HCT116 (cell line): ENCODE results near the gene STH.

Source experiments
- EZH2 ChIP-seq: fragments of 200-600 bp; sonication (generic); IDR thresholded peaks from 2 replicates; pipeline ENCODE4 v1.6.1; 2017; ENCODE audit warnings: antibody characterized with exemption, mixed run types
- RAD21 ChIP-seq: IDR thresholded peaks from 2 replicates; pipeline ENCODE4 v1.6.1; 2012; ENCODE audit warnings: low read depth, mild to moderate bottlenecking
- SIN3A ChIP-seq: IDR thresholded peaks from 2 replicates; pipeline ENCODE4 v1.6.1; 2012; ENCODE audit warnings: low read depth
- SP1 ChIP-seq: IDR thresholded peaks from 2 replicates; pipeline ENCODE4 v1.6.1; 2012; ENCODE audit warnings: low read depth
- ZFX ChIP-seq: fragments of 450-650 bp; IDR thresholded peaks from 2 replicates; pipeline ENCODE4 v1.6.1; 2017
- TF ChIP-seq, protein P1 (sequence below), 3 experiments: fragments of 200-600 bp in 1 of 3; sonication (generic) in 1 of 3; IDR thresholded peaks in 2 of 3; conservative IDR thresholded peaks in 1 of 3; 2 replicates each; pipeline ENCODE4 v1.5.1; 2012 to 2017; ENCODE audit warnings: low read depth in 2 of 3, low read length in 2 of 3, antibody characterized with exemption in 1 of 3, borderline replicate concordance in 1 of 3, control low read depth in 1 of 3, mild to moderate bottlenecking in 1 of 3, mixed read lengths in 1 of 3, mixed run types in 1 of 3, moderate library complexity in 1 of 3; ENCODE audit not compliant: insufficient read depth in 1 of 3
- TF ChIP-seq, protein P2 (sequence below): IDR thresholded peaks from 2 replicates; pipeline ENCODE4 v1.6.1; 2012; ENCODE audit warnings: low read depth
- TF ChIP-seq, protein P3 (sequence below): IDR thresholded peaks from 2 replicates; pipeline ENCODE4 v1.6.1; 2011; ENCODE audit warnings: mild to moderate bottlenecking, low read length, moderate library complexity; ENCODE audit not compliant: insufficient replicate concordance; ENCODE audit errors: extremely low read depth

DNA sequence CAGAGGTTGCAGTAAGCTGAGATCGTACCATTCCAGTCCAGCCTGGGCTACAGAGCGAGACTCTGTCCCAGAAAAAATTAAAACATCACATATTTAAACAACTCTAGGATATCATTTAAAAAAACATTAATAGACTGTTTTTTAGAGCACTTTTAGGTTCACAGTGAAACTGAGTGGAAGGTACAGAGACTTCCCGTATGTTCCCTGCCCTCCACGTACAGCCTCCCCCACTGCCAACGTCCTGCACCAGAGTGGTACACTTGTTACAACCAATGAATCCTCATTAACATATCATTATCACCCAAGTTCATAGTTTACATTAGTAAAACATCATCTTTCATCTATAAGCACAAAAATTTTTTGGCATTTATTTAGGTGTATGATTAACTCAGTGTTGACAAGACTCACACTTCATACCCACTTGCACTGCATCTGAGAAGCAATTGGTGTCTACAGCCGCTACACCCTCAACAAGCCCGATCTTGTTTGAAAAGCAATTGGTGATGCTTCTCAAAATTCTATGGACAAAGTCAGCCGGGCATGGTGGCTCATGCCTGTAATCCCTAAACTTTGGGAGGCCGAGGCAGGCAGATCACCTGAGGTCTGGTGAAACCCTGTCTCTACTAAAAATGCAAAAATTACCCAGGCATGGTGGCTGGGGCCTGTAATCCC is 39.9 kb upstream of the STH start:
- TF ChIP-seq, protein P1, sequence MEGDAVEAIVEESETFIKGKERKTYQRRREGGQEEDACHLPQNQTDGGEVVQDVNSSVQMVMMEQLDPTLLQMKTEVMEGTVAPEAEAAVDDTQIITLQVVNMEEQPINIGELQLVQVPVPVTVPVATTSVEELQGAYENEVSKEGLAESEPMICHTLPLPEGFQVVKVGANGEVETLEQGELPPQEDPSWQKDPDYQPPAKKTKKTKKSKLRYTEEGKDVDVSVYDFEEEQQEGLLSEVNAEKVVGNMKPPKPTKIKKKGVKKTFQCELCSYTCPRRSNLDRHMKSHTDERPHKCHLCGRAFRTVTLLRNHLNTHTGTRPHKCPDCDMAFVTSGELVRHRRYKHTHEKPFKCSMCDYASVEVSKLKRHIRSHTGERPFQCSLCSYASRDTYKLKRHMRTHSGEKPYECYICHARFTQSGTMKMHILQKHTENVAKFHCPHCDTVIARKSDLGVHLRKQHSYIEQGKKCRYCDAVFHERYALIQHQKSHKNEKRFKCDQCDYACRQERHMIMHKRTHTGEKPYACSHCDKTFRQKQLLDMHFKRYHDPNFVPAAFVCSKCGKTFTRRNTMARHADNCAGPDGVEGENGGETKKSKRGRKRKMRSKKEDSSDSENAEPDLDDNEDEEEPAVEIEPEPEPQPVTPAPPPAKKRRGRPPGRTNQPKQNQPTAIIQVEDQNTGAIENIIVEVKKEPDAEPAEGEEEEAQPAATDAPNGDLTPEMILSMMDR (IDR thresholded peaks at IDR 0.05 in 2 of 3, conservative IDR thresholded peaks at IDR 0.05 in 1 of 3; ENCODE audit: borderline replicate concordance in 1 of 3, insufficient read depth in 1 of 3, low read depth in 2 of 3, low read length in 2 of 3), result no peak
- TF ChIP-seq EZH2 (no peak), ZFX (no peak), RAD21 (no peak), SP1 (no peak), SIN3A (no peak)
- TF ChIP-seq, protein P2, sequence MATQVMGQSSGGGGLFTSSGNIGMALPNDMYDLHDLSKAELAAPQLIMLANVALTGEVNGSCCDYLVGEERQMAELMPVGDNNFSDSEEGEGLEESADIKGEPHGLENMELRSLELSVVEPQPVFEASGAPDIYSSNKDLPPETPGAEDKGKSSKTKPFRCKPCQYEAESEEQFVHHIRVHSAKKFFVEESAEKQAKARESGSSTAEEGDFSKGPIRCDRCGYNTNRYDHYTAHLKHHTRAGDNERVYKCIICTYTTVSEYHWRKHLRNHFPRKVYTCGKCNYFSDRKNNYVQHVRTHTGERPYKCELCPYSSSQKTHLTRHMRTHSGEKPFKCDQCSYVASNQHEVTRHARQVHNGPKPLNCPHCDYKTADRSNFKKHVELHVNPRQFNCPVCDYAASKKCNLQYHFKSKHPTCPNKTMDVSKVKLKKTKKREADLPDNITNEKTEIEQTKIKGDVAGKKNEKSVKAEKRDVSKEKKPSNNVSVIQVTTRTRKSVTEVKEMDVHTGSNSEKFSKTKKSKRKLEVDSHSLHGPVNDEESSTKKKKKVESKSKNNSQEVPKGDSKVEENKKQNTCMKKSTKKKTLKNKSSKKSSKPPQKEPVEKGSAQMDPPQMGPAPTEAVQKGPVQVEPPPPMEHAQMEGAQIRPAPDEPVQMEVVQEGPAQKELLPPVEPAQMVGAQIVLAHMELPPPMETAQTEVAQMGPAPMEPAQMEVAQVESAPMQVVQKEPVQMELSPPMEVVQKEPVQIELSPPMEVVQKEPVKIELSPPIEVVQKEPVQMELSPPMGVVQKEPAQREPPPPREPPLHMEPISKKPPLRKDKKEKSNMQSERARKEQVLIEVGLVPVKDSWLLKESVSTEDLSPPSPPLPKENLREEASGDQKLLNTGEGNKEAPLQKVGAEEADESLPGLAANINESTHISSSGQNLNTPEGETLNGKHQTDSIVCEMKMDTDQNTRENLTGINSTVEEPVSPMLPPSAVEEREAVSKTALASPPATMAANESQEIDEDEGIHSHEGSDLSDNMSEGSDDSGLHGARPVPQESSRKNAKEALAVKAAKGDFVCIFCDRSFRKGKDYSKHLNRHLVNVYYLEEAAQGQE, result no peak
- TF ChIP-seq, protein P3, sequence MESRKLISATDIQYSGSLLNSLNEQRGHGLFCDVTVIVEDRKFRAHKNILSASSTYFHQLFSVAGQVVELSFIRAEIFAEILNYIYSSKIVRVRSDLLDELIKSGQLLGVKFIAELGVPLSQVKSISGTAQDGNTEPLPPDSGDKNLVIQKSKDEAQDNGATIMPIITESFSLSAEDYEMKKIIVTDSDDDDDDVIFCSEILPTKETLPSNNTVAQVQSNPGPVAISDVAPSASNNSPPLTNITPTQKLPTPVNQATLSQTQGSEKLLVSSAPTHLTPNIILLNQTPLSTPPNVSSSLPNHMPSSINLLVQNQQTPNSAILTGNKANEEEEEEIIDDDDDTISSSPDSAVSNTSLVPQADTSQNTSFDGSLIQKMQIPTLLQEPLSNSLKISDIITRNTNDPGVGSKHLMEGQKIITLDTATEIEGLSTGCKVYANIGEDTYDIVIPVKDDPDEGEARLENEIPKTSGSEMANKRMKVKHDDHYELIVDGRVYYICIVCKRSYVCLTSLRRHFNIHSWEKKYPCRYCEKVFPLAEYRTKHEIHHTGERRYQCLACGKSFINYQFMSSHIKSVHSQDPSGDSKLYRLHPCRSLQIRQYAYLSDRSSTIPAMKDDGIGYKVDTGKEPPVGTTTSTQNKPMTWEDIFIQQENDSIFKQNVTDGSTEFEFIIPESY, result no peak
